HL-60 (cell line): ENCODE data around the gene HIRA.

Experiments
- DNase-seq, 2 experiments: peaks; one replicate each; pipeline ENCODE4 v3.0.0-alpha.2; 2010 to 2020; ENCODE audit warnings: low read depth in 1 of 2, low spot score in 1 of 2
- H3K27ac ChIP-seq: fragments of 250-450 bp; sonication (Bioruptor Pico); replicated peaks from 2 replicates; pipeline ENCODE4 v1.5.1; 2020; ENCODE audit warnings: mild to moderate bottlenecking, moderate library complexity
- H3K27me3 ChIP-seq: fragments of 250-450 bp; sonication (Bioruptor Pico); 2 replicates; pipeline ENCODE4 v1.5.1; 2021; ENCODE audit warnings: mild to moderate bottlenecking, moderate library complexity; ENCODE audit not compliant: insufficient read depth, poor library complexity, severe bottlenecking
- H3K4me3 ChIP-seq: replicated peaks from 2 replicates; pipeline ENCODE4 v1.5.1; 2011; ENCODE audit warnings: mild to moderate bottlenecking, control low read depth, low read length; ENCODE audit not compliant: insufficient read depth
- CTCF ChIP-seq: IDR thresholded peaks from one replicate; pipeline ENCODE4 v1.5.1; 2011; ENCODE audit warnings: low read length, control low read depth, inconsistent platforms; ENCODE audit not compliant: insufficient read depth
- GABPA ChIP-seq: IDR thresholded peaks from 2 replicates; pipeline ENCODE4 v1.6.1; 2012; ENCODE audit warnings: low read depth
- POLR2AphosphoS5 ChIP-seq: IDR thresholded peaks from 2 replicates; pipeline ENCODE4 v1.6.1; 2012; ENCODE audit warnings: low read depth
- REST ChIP-seq: IDR thresholded peaks from 2 replicates; pipeline ENCODE4 v1.6.1; 2012; ENCODE audit warnings: low read depth; ENCODE audit not compliant: insufficient replicate concordance
- SPI1 ChIP-seq: IDR thresholded peaks from 2 replicates; pipeline ENCODE4 v1.6.1; 2012; ENCODE audit warnings: low read depth, mild to moderate bottlenecking, borderline replicate concordance

HIRA gene

GRCh38 chr22:19461506-19461905 lies 30.0 kb upstream of the HIRA start:
- DNase-seq, result no peak
- H3K27me3 ChIP-seq, result no peaks in the 10 kb centered on the region
- no peak for TF ChIP-seq CTCF
- TF ChIP-seq REST, result no peak
- no peak for TF ChIP-seq POLR2AphosphoS5
- TF ChIP-seq GABPA, result no peak
- TF ChIP-seq SPI1, result no peak
- H3K4me3 ChIP-seq, result no peak overlapping the region
- H3K27ac ChIP-seq, result no peak overlapping the region

- DNase-seq, result no peak
- Histone ChIP-seq H3K27ac (no peak overlapping the region), H3K4me3 (no peak overlapping the region), H3K27me3 (no peaks in the 10 kb centered on the region)
- TF ChIP-seq CTCF (no peak), SPI1 (no peak), REST (no peak), POLR2AphosphoS5 (no peak), GABPA (no peak)
Observed at GRCh38 chr22:19460036-19460435, 28.5 kb upstream of the HIRA start.

GRCh38 chr22:19457828-19458428 lies 26.4 kb upstream of the HIRA start:
- H3K27me3 ChIP-seq, result no peaks in the 10 kb centered on the region
- no peak overlapping the region for H3K4me3 ChIP-seq
- no peak for DNase-seq
- TF ChIP-seq GABPA (no peak), CTCF (no peak), REST (no peak), SPI1 (no peak), POLR2AphosphoS5 (no peak)
- no peak overlapping the region for H3K27ac ChIP-seq
